HepG2 (cell line): ENCODE data around the gene NTM. TPM values are rescaled to one million over a fixed set of nuclear protein-coding genes. Genes with fewer than 3 reads are reported as not detected.

Experiments used
- ATAC-seq: fragments of 200-7000 bp; cut with Tn5 transposase; 3 replicates; pipeline ENCODE4 v1.9.1; 2020; ENCODE audit warnings: mild to moderate bottlenecking, moderate library complexity
- BruUV-seq: library from RNA; stranded (reverse); fragments of 400-500 nt; replicated peaks from 2 replicates; lab custom pipeline; 2021; lab: Mats Ljungman, UMichigan
- CTCF ChIA-PET: fragments of 300-600 bp; formaldehyde crosslinking; extraction: SDS; loops from one replicate; lab custom pipeline; 2021; ENCODE audit warnings: low total read pairs, inconsistent platforms, low intra/inter-chr PET ratio; lab: Yijun Ruan, JAX
- POLR2A ChIA-PET: fragments of 350-600 bp; sonication (Branson Sonifier 250); formaldehyde crosslinking; loops from one replicate; lab custom pipeline; 2020; ENCODE audit warnings: antibody characterized with exemption, inconsistent platforms; lab: Yijun Ruan, JAX
- DNase-seq: peaks from one replicate; pipeline ENCODE4 v3.0.0-alpha.2; 2015; ENCODE audit warnings: low spot score
- FAIRE-seq: peaks from 3 replicates; lab custom pipeline; 2011; peaks lifted over from hg19 to GRCh38; lab: Jason Lieb, UNC
- H2AFZ ChIP-seq: one replicate; pipeline ENCODE4 v1.6.1; 2011; ENCODE audit warnings: low read length, inconsistent platforms
- H3K27ac ChIP-seq: fragments of 300-600 bp; 3 replicates; pipeline ENCODE4 v1.8.0; 2011; ENCODE audit warnings: mixed run types, mild to moderate bottlenecking, mixed read lengths, low read length, inconsistent platforms; ENCODE audit not compliant: insufficient read depth; ENCODE audit errors: extremely low read length
- H3K27me3 ChIP-seq, 2 experiments: fragments of 200-600 bp in 1 of 2; 2 replicates in 1 of 2; 3 replicates in 1 of 2; pipeline versions ENCODE4 v1.6.0 to v1.8.0; 2011; ENCODE audit warnings: low read length in 2 of 2, mild to moderate bottlenecking in 2 of 2, moderate library complexity in 2 of 2, inconsistent platforms in 1 of 2; ENCODE audit not compliant: insufficient read depth in 2 of 2, control insufficient read depth in 1 of 2
- H3K36me3 ChIP-seq, 2 experiments: fragments of 200-600 bp in 1 of 2; replicated peaks in 1 of 2; 2 replicates in 1 of 2; 3 replicates in 1 of 2; pipeline versions ENCODE4 v1.5.1 to v1.8.0; 2011; ENCODE audit warnings: low read length in 2 of 2, inconsistent platforms in 1 of 2; ENCODE audit not compliant: insufficient read depth in 2 of 2, control insufficient read depth in 1 of 2
- H3K4me1 ChIP-seq: 2 replicates; pipeline ENCODE4 v1.5.1; 2012; ENCODE audit warnings: low read length, inconsistent platforms; ENCODE audit not compliant: insufficient read depth
- H3K4me2 ChIP-seq: 2 replicates; pipeline ENCODE4 v1.6.0; 2011; ENCODE audit warnings: low read depth, low read length, inconsistent platforms
- H3K4me3 ChIP-seq, 3 experiments: fragments of 200-600 bp in 1 of 3; sonication (generic), shearing (Covaris generic) in 1 of 3; replicated peaks in 1 of 3; 2 replicates each; pipeline ENCODE4 v1.5.1; 2011 to 2016; ENCODE audit warnings: low read length in 3 of 3, inconsistent platforms in 2 of 3, low read depth in 2 of 3, mild to moderate bottlenecking in 2 of 3, control low read depth in 1 of 3, mixed read lengths in 1 of 3; ENCODE audit not compliant: insufficient read depth in 1 of 3
- H3K79me2 ChIP-seq: one replicate; pipeline ENCODE4 v1.6.1; 2011; ENCODE audit warnings: low read length, inconsistent platforms; ENCODE audit not compliant: insufficient read depth
- H3K9ac ChIP-seq: 2 replicates; pipeline ENCODE4 v1.6.0; 2011; ENCODE audit warnings: mild to moderate bottlenecking, low read depth, low read length, inconsistent platforms; ENCODE audit not compliant: insufficient read depth
- H3K9me3 ChIP-seq: 2 replicates; pipeline ENCODE4 v1.5.1; 2012; ENCODE audit warnings: mild to moderate bottlenecking, low read length
- H4K20me1 ChIP-seq: 2 replicates; pipeline ENCODE4 v1.6.0; 2011; ENCODE audit warnings: inconsistent platforms, mild to moderate bottlenecking, low read length, moderate library complexity; ENCODE audit not compliant: insufficient read depth
- DNMT3B ChIP-seq: conservative IDR thresholded peaks from 2 replicates; pipeline ENCODE4 v1.6.1; 2016; ENCODE audit warnings: missing biosample characterization, control low read depth
- HHEX ChIP-seq: IDR thresholded peaks from 2 replicates; pipeline ENCODE4 v1.6.1; 2016; ENCODE audit warnings: control low read depth
- MEF2D ChIP-seq: sonication (generic); formaldehyde crosslinking; IDR thresholded peaks from 2 replicates; pipeline ENCODE4 v1.5.1; 2020; ENCODE audit warnings: mild to moderate bottlenecking, missing genetic modification reagents
- NCOR1 ChIP-seq: fragments of 200-600 bp; sonication (generic); IDR thresholded peaks from 2 replicates; pipeline ENCODE4 v1.7.0; 2017; ENCODE audit warnings: antibody characterized with exemption, low read length, borderline replicate concordance
- NRL ChIP-seq: sonication (generic); formaldehyde crosslinking; IDR thresholded peaks from 2 replicates; pipeline ENCODE4 v1.5.0; 2020; ENCODE audit warnings: missing genetic modification reagents, mild to moderate bottlenecking, moderate library complexity, borderline replicate concordance
- SRSF1 ChIP-seq: fragments of 200-400 bp; formaldehyde crosslinking; optimal IDR thresholded peaks from 2 replicates; pipeline ENCODE3; 2017; ENCODE audit warnings: mild to moderate bottlenecking, low read depth, low read length, moderate library complexity
- SRSF4 ChIP-seq: fragments of 200-400 bp; formaldehyde crosslinking; IDR thresholded peaks from one replicate; pipeline ENCODE4 v1.6.1; 2018; ENCODE audit warnings: mild to moderate bottlenecking, low read depth, low read length, moderate library complexity; ENCODE audit not compliant: poor library complexity, severe bottlenecking
- WIZ ChIP-seq: sonication (generic); formaldehyde crosslinking; IDR thresholded peaks from 2 replicates; pipeline ENCODE4 v1.5.1; 2020; ENCODE audit warnings: mild to moderate bottlenecking, missing genetic modification reagents
- ZNF101 ChIP-seq: sonication (generic); formaldehyde crosslinking; IDR thresholded peaks from 2 replicates; pipeline ENCODE4 v1.4.0; 2020; ENCODE audit warnings: mild to moderate bottlenecking, low read depth, missing genetic modification reagents, borderline replicate concordance
- WGBS: methylation state at CpG from one replicate; pipeline ENCODE4 v1.1.6; 2017; ENCODE audit warnings: low lambda C conversion rate; 5-methylcytosine and 5-hydroxymethylcytosine counted together
- in situ Hi-C: cut with HindIII; loops from 2 replicates; pipeline ENCODE4 v1.10.0; 2017; ENCODE audit warnings: low pct_unique_long_range_greater_than_20kb; ENCODE audit not compliant: extremely low pct_ligation_motif_present
- intact Hi-C: fragments of 100-400 bp; cut with micrococcal nuclease; formaldehyde crosslinking; loops from one replicate; pipeline ENCODE4 v1.10.0; 2022; ENCODE audit not compliant: unreplicated experiment
- polyA plus RNA-seq, 8 experiments: library from polyadenylated mRNA; depleted of rRNA in 3 of 8; stranded (reverse) in 7 of 8; unstranded in 1 of 8; fragments of >200 nt; fragmentation: Illumina TruSeq in 4 of 8; extraction: Trizol in 4 of 8; gene quantifications; 2 replicates each; pipeline versions ENCODE4 v1.2.1 to v1.2.3, GENCODE V29; 2011 to 2016; ENCODE audit warnings: low read depth in 4 of 8, missing spikeins in 1 of 8, mixed read lengths in 1 of 8; ENCODE audit not compliant: insufficient read depth in 1 of 8
- total RNA-seq, 5 experiments: library from RNA; depleted of rRNA; stranded (reverse); fragments of >200 nt; fragmentation: Illumina TruSeq; extraction: Trizol; gene quantifications; 2 replicates each; pipeline ENCODE4 v1.2.3, GENCODE V29; 2016; ENCODE audit warnings: low read depth in 1 of 5
- TF ChIP-seq, protein P1 (sequence below): IDR thresholded peaks from 2 replicates; pipeline ENCODE4 v1.6.1; 2016; ENCODE audit warnings: low read depth, missing genetic modification reagents, missing compliant biosample characterization
- TF ChIP-seq, protein P2 (sequence below): sonication (generic); formaldehyde crosslinking; conservative IDR thresholded peaks from 2 replicates; pipeline ENCODE4 v1.4.0; 2020; ENCODE audit warnings: missing genetic modification reagents

NTM gene
- total and polyA plus RNA-seq, 2 of the 13 experiments (the other 11 are each of a cell fraction or from before 2014, with no cell fraction given): not detected

DNA sequence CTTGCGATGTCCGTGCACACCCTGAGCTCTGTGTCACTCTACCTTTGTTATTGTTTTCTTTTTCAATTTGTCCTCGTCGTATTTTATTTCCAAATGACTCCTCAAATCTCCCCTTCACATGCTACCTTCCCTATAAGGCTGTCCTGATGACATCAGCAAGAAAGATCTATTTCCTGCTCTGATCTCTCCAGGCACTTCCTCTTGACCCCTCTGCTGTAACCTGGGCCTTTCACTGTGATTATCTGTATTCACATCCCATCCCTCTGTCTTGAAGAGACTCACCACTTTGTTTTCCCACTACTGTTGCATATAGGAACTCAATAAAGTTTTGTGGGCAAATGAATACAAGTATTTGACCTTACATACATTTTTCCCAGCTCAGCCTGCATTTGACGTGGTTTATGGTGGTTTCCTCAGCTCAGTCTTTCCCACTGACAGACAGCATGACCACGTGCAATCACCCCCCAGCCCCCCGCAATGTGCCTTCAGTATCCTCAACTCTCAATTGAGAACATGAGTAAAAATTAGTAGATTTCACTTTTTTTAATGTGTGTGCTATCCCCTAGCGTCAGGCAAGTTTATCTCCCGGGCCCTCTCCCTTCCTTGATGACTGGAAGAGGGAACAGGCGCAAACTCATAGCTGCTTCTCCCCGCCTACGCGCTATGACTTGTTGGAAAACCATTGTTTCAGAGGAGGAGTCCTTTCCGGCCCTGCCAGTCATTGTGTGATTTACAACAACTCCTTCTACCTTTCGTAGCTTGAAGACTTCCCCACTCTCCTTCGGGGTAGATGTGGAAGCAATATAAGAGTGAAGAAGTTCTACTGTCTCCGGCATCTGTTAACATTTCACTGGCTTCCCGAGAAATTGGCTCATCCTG lies 498.5 kb downstream of the NTM start:
- ChIA-PET POLR2A (no interaction called here), CTCF (interaction anchor here (2.2 kb wide), 1 partner anchor 159 kb away, joined by 10 read pairs; no protein-coding TSS in a partner anchor)
- Histone ChIP-seq H3K36me3 (no peaks in the 10 kb centered on the region), H3K27ac (no peak overlapping the region), H3K9ac (no peak overlapping the region), H3K4me3 (no peak overlapping the region), H3K79me2 (no peaks in the 10 kb centered on the region), H3K4me2 (no peak overlapping the region), H4K20me1 (no peaks in the 10 kb centered on the region), H3K9me3 (no peaks in the 10 kb centered on the region), H3K4me1 (no peaks in the 10 kb centered on the region), H2AFZ (no peak overlapping the region), H3K27me3 (peaks cover 0 to 14% of the 10 kb centered on the region in 2 experiments; a peak in 2 of 5 replicates)
- ATAC-seq (no peak), FAIRE-seq (no peak), DNase-seq (no peak)
- in situ Hi-C loops: loop anchor here (10.0 to 25.0 kb wide), 4 partner anchors 156 to 1193 kb away; no protein-coding TSS in a partner anchor
- intact Hi-C loops: loop anchor here (10.0 kb wide), 1 partner anchor 1196 kb away; no protein-coding TSS in a partner anchor
- BruUV-seq: no TSS peak
- WGBS: 17% methylated on average over 18 of the region's 18 CpGs
- TF ChIP-seq NCOR1 (no peak), WIZ (no peak), SRSF4 (no peak), DNMT3B (CRISPR knock-in tag) (no peak), SRSF1 (no peak), NRL (CRISPR knock-in tag) (no peak), MEF2D (CRISPR knock-in tag) (no peak), ZNF101 (CRISPR knock-in tag) (no peak), HHEX (CRISPR knock-in tag) (no peak)
- TF ChIP-seq, protein P1, sequence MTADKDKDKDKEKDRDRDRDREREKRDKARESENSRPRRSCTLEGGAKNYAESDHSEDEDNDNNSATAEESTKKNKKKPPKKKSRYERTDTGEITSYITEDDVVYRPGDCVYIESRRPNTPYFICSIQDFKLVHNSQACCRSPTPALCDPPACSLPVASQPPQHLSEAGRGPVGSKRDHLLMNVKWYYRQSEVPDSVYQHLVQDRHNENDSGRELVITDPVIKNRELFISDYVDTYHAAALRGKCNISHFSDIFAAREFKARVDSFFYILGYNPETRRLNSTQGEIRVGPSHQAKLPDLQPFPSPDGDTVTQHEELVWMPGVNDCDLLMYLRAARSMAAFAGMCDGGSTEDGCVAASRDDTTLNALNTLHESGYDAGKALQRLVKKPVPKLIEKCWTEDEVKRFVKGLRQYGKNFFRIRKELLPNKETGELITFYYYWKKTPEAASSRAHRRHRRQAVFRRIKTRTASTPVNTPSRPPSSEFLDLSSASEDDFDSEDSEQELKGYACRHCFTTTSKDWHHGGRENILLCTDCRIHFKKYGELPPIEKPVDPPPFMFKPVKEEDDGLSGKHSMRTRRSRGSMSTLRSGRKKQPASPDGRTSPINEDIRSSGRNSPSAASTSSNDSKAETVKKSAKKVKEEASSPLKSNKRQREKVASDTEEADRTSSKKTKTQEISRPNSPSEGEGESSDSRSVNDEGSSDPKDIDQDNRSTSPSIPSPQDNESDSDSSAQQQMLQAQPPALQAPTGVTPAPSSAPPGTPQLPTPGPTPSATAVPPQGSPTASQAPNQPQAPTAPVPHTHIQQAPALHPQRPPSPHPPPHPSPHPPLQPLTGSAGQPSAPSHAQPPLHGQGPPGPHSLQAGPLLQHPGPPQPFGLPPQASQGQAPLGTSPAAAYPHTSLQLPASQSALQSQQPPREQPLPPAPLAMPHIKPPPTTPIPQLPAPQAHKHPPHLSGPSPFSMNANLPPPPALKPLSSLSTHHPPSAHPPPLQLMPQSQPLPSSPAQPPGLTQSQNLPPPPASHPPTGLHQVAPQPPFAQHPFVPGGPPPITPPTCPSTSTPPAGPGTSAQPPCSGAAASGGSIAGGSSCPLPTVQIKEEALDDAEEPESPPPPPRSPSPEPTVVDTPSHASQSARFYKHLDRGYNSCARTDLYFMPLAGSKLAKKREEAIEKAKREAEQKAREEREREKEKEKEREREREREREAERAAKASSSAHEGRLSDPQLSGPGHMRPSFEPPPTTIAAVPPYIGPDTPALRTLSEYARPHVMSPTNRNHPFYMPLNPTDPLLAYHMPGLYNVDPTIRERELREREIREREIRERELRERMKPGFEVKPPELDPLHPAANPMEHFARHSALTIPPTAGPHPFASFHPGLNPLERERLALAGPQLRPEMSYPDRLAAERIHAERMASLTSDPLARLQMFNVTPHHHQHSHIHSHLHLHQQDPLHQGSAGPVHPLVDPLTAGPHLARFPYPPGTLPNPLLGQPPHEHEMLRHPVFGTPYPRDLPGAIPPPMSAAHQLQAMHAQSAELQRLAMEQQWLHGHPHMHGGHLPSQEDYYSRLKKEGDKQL: no peak
- TF ChIP-seq, protein P2, sequence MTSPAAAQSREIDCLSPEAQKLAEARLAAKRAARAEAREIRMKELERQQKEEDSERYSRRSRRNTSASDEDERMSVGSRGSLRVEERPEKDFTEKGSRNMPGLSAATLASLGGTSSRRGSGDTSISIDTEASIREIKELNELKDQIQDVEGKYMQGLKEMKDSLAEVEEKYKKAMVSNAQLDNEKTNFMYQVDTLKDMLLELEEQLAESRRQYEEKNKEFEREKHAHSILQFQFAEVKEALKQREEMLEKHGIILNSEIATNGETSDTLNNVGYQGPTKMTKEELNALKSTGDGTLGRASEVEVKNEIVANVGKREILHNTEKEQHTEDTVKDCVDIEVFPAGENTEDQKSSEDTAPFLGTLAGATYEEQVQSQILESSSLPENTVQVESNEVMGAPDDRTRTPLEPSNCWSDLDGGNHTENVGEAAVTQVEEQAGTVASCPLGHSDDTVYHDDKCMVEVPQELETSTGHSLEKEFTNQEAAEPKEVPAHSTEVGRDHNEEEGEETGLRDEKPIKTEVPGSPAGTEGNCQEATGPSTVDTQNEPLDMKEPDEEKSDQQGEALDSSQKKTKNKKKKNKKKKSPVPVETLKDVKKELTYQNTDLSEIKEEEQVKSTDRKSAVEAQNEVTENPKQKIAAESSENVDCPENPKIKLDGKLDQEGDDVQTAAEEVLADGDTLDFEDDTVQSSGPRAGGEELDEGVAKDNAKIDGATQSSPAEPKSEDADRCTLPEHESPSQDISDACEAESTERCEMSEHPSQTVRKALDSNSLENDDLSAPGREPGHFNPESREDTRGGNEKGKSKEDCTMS (CRISPR knock-in tag): no peak
